Stimulated activated naive CD4-positive, alpha-beta T cell treated with Interleukin-2 at 50 U/mL for 16 hours (primary cell): ENCODE data around the gene RELCH.

Experiments used
- DNase-seq: peaks from one replicate; lab custom pipeline; 2025; lab: John Stamatoyannopoulos, UW

The RELCH gene

GRCh38 chr18:62323483-62324180 is 136.6 kb downstream of the RELCH start:
- no peak for DNase-seq

- DNase-seq, result no peak
Observed at GRCh38 chr18:62324181-62324828, 137.2 kb downstream of the RELCH start.

- peak; percentile 55 for DNase-seq
Observed at GRCh38 chr18:62324917-62325805, 138.1 kb downstream of the RELCH start, which contains the start of gene TNFRSF11A. TNFRSF11A (plus strand) TSS chr18:62325310; CDS start chr18:62325353, 43 bp downstream.

- no peak for DNase-seq
Observed at GRCh38 chr18:62325806-62326645, 139.0 kb downstream of the RELCH start.

- DNase-seq, result no peak
Observed at GRCh38 chr18:62326646-62327348, 139.7 kb downstream of the RELCH start.

GRCh38 chr18:62327977-62328376 is 140.9 kb downstream of the RELCH start:
- DNase-seq, result no peak

GRCh38 chr18:62328586-62329525 is 141.8 kb downstream of the RELCH start:
- no peak for DNase-seq

- peak; percentile 23 for DNase-seq
Observed at GRCh38 chr18:62329691-62330454, 142.8 kb downstream of the RELCH start.

GRCh38 chr18:62330650-62331049 is 143.6 kb downstream of the RELCH start:
- no peak for DNase-seq

GRCh38 chr18:62331581-62332356 is 144.7 kb downstream of the RELCH start:
- DNase-seq, result no peak

- DNase-seq, result no peak
Observed at GRCh38 chr18:62332431-62332830, 145.4 kb downstream of the RELCH start.

GRCh38 chr18:62332964-62333695 is 146.1 kb downstream of the RELCH start:
- no peak for DNase-seq

- DNase-seq, result no peak
Observed at GRCh38 chr18:62334120-62334519, 147.1 kb downstream of the RELCH start.

GRCh38 chr18:62335494-62335893 is 148.4 kb downstream of the RELCH start:
- no peak for DNase-seq

GRCh38 chr18:62336618-62337017 is 149.6 kb downstream of the RELCH start:
- DNase-seq, result no peak

GRCh38 chr18:62337336-62337735 is 150.3 kb downstream of the RELCH start:
- DNase-seq, result no peak

GRCh38 chr18:62338446-62339105 is 151.5 kb downstream of the RELCH start:
- no peak for DNase-seq
